OCI-LY1 (cell line): ENCODE measurements around the gene HPSE2.

Experiments used
- H2AFZ ChIP-seq: fragments of 200-600 bp; sonication (generic), shearing (Covaris generic); 2 replicates; pipeline ENCODE4 v1.6.0; 2014; ENCODE audit warnings: antibody characterized with exemption, mild to moderate bottlenecking, low read length
- H3F3A ChIP-seq: fragments of 200-600 bp; sonication (generic), shearing (Covaris generic); 2 replicates; pipeline ENCODE4 v1.6.0; 2014; ENCODE audit warnings: mild to moderate bottlenecking, antibody characterized with exemption, low read length, moderate library complexity; ENCODE audit not compliant: insufficient read depth
- H3K27ac ChIP-seq: fragments of 200-600 bp; sonication (generic); 2 replicates; pipeline ENCODE4 v1.5.1; 2014; ENCODE audit warnings: low read length, mixed run types, mild to moderate bottlenecking, low read depth; ENCODE audit not compliant: poor library complexity, severe bottlenecking
- H3K27me3 ChIP-seq: fragments of 200-600 bp; sonication (generic); 2 replicates; pipeline ENCODE4 v1.6.0; 2014; ENCODE audit warnings: antibody characterized with exemption, mild to moderate bottlenecking, low read length, moderate library complexity; ENCODE audit not compliant: insufficient read depth
- H3K36me3 ChIP-seq: fragments of 200-600 bp; sonication (generic); 2 replicates; pipeline ENCODE4 v1.6.1; 2014; ENCODE audit warnings: mild to moderate bottlenecking, antibody characterized with exemption, low read length, moderate library complexity, mixed read lengths; ENCODE audit not compliant: insufficient read depth
- H3K4me1 ChIP-seq: fragments of 200-600 bp; sonication (generic); 2 replicates; pipeline ENCODE4 v1.5.1; 2014; ENCODE audit warnings: mild to moderate bottlenecking, low read length, moderate library complexity; ENCODE audit not compliant: insufficient read depth, severe bottlenecking
- H3K4me2 ChIP-seq: fragments of 200-600 bp; sonication (generic), shearing (Covaris generic); 2 replicates; pipeline ENCODE4 v1.6.1; 2014; ENCODE audit warnings: low read length
- H3K4me3 ChIP-seq: fragments of 200-600 bp; sonication (generic); 2 replicates; pipeline ENCODE4 v1.5.1; 2014; ENCODE audit warnings: low read length, low read depth, mild to moderate bottlenecking, mixed read lengths; ENCODE audit not compliant: poor library complexity, severe bottlenecking
- H3K79me2 ChIP-seq: fragments of 200-600 bp; shearing (Covaris generic); 2 replicates; pipeline ENCODE4 v1.6.1; 2016; ENCODE audit warnings: mixed run types, low read length, mixed read lengths; ENCODE audit not compliant: insufficient read depth
- H3K9ac ChIP-seq: fragments of 200-600 bp; sonication (generic), shearing (Covaris generic); 2 replicates; pipeline ENCODE4 v1.6.1; 2014; ENCODE audit warnings: mild to moderate bottlenecking, low read length, mixed read lengths
- H3K9me2 ChIP-seq: fragments of 200-600 bp; sonication (generic), shearing (Covaris generic); 2 replicates; pipeline ENCODE4 v1.6.1; 2014; ENCODE audit warnings: low read depth, mild to moderate bottlenecking, low read length, mixed read lengths
- H3K9me3 ChIP-seq: fragments of 200-600 bp; shearing (Covaris generic); 2 replicates; pipeline ENCODE4 v1.6.1; 2014; ENCODE audit warnings: low read length, mixed read lengths
- H4K20me1 ChIP-seq: fragments of 200-600 bp; sonication (generic), shearing (Covaris generic); 2 replicates; pipeline ENCODE4 v1.6.0; 2016; ENCODE audit warnings: mild to moderate bottlenecking, low read length; ENCODE audit not compliant: insufficient read depth
- CTCF ChIP-seq: fragments of 200-600 bp; sonication (generic), shearing (Covaris generic); IDR thresholded peaks from 2 replicates; pipeline ENCODE4 v1.5.1; 2017; ENCODE audit warnings: mild to moderate bottlenecking, antibody characterized with exemption, low read length, moderate library complexity, mixed read lengths
- EZH2 ChIP-seq: fragments of 200-600 bp; sonication (generic), shearing (Covaris generic); IDR thresholded peaks from 2 replicates; pipeline ENCODE4 v1.8.0; 2017; ENCODE audit warnings: borderline replicate concordance, mixed run types, mild to moderate bottlenecking, antibody characterized with exemption, low read length, moderate library complexity, mixed read lengths

The HPSE2 gene

GRCh38 chr10:98687685-98688084 is 548.0 kb downstream of the HPSE2 start:
- Histone ChIP-seq H3K27ac (no peak overlapping the region), H2AFZ (no peak overlapping the region), H3K4me2 (no peak overlapping the region), H3K9me2 (no peaks in the 10 kb centered on the region), H3F3A (no peaks in the 10 kb centered on the region), H3K4me3 (no peak overlapping the region), H3K9ac (no peak overlapping the region), H4K20me1 (no peaks in the 10 kb centered on the region), H3K36me3 (no peaks in the 10 kb centered on the region), H3K9me3 (no peaks in the 10 kb centered on the region), H3K27me3 (no peaks in the 10 kb centered on the region), H3K79me2 (no peaks in the 10 kb centered on the region), H3K4me1 (no peaks in the 10 kb centered on the region)
- no peak for TF ChIP-seq EZH2
- no peak for TF ChIP-seq CTCF

- Histone ChIP-seq H3K79me2 (no peaks in the 10 kb centered on the region), H3K4me2 (no peak overlapping the region), H3K27ac (no peak overlapping the region), H3K9me3 (no peaks in the 10 kb centered on the region), H3K27me3 (no peaks in the 10 kb centered on the region), H2AFZ (no peak overlapping the region), H3K4me1 (no peaks in the 10 kb centered on the region), H3K36me3 (no peaks in the 10 kb centered on the region), H3K4me3 (no peak overlapping the region), H3K9me2 (no peaks in the 10 kb centered on the region), H4K20me1 (no peaks in the 10 kb centered on the region), H3K9ac (no peak overlapping the region), H3F3A (no peaks in the 10 kb centered on the region)
- TF ChIP-seq CTCF (no peak), EZH2 (no peak)
Measured at GRCh38 chr10:98684019-98684899, 551.4 kb downstream of the HPSE2 start.

- Histone ChIP-seq H3K4me1 (no peaks in the 10 kb centered on the region), H3K4me3 (no peak overlapping the region), H2AFZ (no peak overlapping the region), H3K4me2 (no peak overlapping the region), H3K36me3 (no peaks in the 10 kb centered on the region), H3K9me3 (no peaks in the 10 kb centered on the region), H3K27ac (no peak overlapping the region), H3K79me2 (no peaks in the 10 kb centered on the region), H3K9me2 (no peaks in the 10 kb centered on the region), H3K9ac (no peak overlapping the region), H3F3A (no peaks in the 10 kb centered on the region), H4K20me1 (no peaks in the 10 kb centered on the region), H3K27me3 (no peaks in the 10 kb centered on the region)
- TF ChIP-seq EZH2 (no peak), CTCF (no peak)
Measured at GRCh38 chr10:98676895-98677294, 558.8 kb downstream of the HPSE2 start.
